Measurements from ENCODE around the gene VAT1L.
A peak's percentile ranks its signal among the peaks of the same experiment; 100 is the strongest.

GRCh38 chr16:77782694-77783093, 5.7 kb upstream of the VAT1L start:
- TF ChIP-seq POLR2AphosphoS5 (IDR thresholded peaks at IDR 0.05; ENCODE audit: low read depth, low read length) (no peak), ATF3 (IDR thresholded peaks at IDR 0.05) (no peak), EGR1 (IDR thresholded peaks at IDR 0.05; ENCODE audit: low read depth) (no peak), CTCF (IDR thresholded peaks at IDR 0.05 in 2 of 3, conservative IDR thresholded peaks at IDR 0.05 in 1 of 3; ENCODE audit: borderline replicate concordance in 1 of 3, insufficient read depth in 1 of 3, low read depth in 2 of 3, low read length in 2 of 3) (peak; percentile 34 to 66 (median 57); a peak in 4 of 6 replicates), EZH2 (IDR thresholded peaks at IDR 0.05) (no peak), EZH2phosphoT487 (IDR thresholded peaks at IDR 0.05; ENCODE audit: borderline replicate concordance) (no peak), MAX (IDR thresholded peaks at IDR 0.05) (no peak), YY1 (IDR thresholded peaks at IDR 0.05; ENCODE audit: extremely low read depth, insufficient replicate concordance, low read depth, low read length) (no peak), REST (IDR thresholded peaks at IDR 0.05; ENCODE audit: low read depth) (no peak), SP1 (IDR thresholded peaks at IDR 0.05; ENCODE audit: low read depth) (no peak), POLR2A (IDR thresholded peaks at IDR 0.05; ENCODE audit: borderline replicate concordance, extremely low read depth, insufficient read depth, insufficient read length) (no peak), SRF (IDR thresholded peaks at IDR 0.05; ENCODE audit: low read depth) (no peak)
